ENCODE results near the gene NPR3. TPM values are rescaled to one million over a fixed set of nuclear protein-coding genes. Genes with fewer than 3 reads are reported as not detected.

NPR3 gene
- total RNA-seq, 1 experiment from 2014 or later = not detected

DNA sequence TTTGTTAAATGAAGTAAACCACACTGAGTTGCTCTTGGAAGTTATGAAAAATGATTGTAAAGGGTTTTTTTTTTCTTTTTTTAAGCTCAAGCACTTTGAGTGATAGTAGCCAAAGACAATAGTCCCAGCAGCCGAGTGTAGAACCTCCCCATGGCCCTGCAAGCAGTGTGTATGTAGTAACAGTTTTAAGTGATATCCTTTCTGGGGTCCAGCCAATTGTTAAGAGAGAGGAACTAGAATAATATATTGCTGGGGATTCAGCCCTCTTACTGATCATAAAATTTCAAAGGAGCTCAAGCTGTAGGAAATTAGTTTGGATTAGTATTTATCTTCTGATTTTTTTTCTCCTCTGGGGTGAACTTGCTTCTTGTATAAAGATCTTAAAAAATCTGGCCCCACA, 43.2 kb downstream of the NPR3 start:
- H3T11ph ChIP-seq (ENCODE audit: low read length) = no peak overlapping the region
- H3K79me2 ChIP-seq (ENCODE audit: insufficient read depth, low read length) = no peaks in the 10 kb centered on the region
- H2BK5ac ChIP-seq (ENCODE audit: insufficient read length, low read length) = no peak overlapping the region
- H3K27ac ChIP-seq (ENCODE audit: insufficient read length, low read depth, low read length) = no peak overlapping the region
- DNase-seq = no peak
- no peak overlapping the region for H3K4ac ChIP-seq (ENCODE audit: low read depth, low read length)
- H3K4me2 ChIP-seq (ENCODE audit: insufficient read depth, insufficient read length, low read length) = no peak overlapping the region
- H2BK15ac ChIP-seq (ENCODE audit: low read depth, low read length) = no peak overlapping the region
- no peak overlapping the region for H4K91ac ChIP-seq (ENCODE audit: insufficient read length, low read depth, low read length)
- no peaks in the 10 kb centered on the region for H3K23me2 ChIP-seq (ENCODE audit: insufficient read length, low read depth, low read length, poor library complexity, severe bottlenecking)
- H3K27me3 ChIP-seq (ENCODE audit: insufficient read depth, low read length) = no peaks in the 10 kb centered on the region
- no peak overlapping the region for H3K18ac ChIP-seq (ENCODE audit: insufficient read length, low read depth, low read length)
- H3K9me3 ChIP-seq (ENCODE audit: control insufficient read depth, low read depth, low read length) = no peaks in the 10 kb centered on the region
- no peak for TF ChIP-seq CTCF (conservative IDR thresholded peaks at IDR 0.05)
- H2AK5ac ChIP-seq (ENCODE audit: insufficient read length, low read length) = no peak overlapping the region
- no peak overlapping the region for H4K5ac ChIP-seq (ENCODE audit: insufficient read length, low read depth, low read length)
- Mint-ChIP-seq H3K4me3 (no peak overlapping the region), H3K4me1 (0 out of 4 replicates have a peak, but pooled peaks cover 0 to 3% of the 10 kb centered on the region in 2 experiments), H3K27me3 (ENCODE audit: low read depth) (peaks cover 2% of the 10 kb centered on the region; the same call in 1 of the 2 replicates), H3K27ac (no peak overlapping the region), H3K36me3 (ENCODE audit: insufficient read depth in 1 of 3, low read depth in 3 of 3) (no peaks in the 10 kb centered on the region; a peak in 2 of 7 replicates), H3K9me3 (peaks cover 10 to 11% of the 10 kb centered on the region in 2 experiments; a peak in 4 of 5 replicates)
- no peak overlapping the region for H2BK120ac ChIP-seq (ENCODE audit: low read depth, low read length, poor library complexity, severe bottlenecking)
- no peak overlapping the region for H2AFZ ChIP-seq (ENCODE audit: low read length)
- H2BK12ac ChIP-seq (ENCODE audit: insufficient read length, low read depth, low read length) = no peak overlapping the region
- no peak overlapping the region for H3K9ac ChIP-seq (ENCODE audit: extremely low read depth, insufficient read length, low read length)
- no CpG with 5 or more reads among the region's 1 CpG for WGBS (ENCODE audit: extremely low coverage, insufficient read length, low lambda C conversion rate)
- no peaks in the 10 kb centered on the region for H3K4me1 ChIP-seq (ENCODE audit: insufficient read depth, low read length)
- no peak overlapping the region for H2BK20ac ChIP-seq (ENCODE audit: low read depth, low read length, poor library complexity, severe bottlenecking)
- no peaks in the 10 kb centered on the region for H3K79me1 ChIP-seq (ENCODE audit: insufficient read depth, low read depth, low read length, poor library complexity, severe bottlenecking)
- no peaks in the 10 kb centered on the region for H4K20me1 ChIP-seq (ENCODE audit: control insufficient read depth, insufficient read depth, insufficient read length)
- no peak overlapping the region for H3K14ac ChIP-seq (ENCODE audit: insufficient read depth, low read length)
- no peak overlapping the region for H3K56ac ChIP-seq (ENCODE audit: insufficient read length, low read depth, low read length)
- no peak overlapping the region for H4K8ac ChIP-seq (replicated peaks; ENCODE audit: insufficient read length, low read depth, low read length)
- no peak overlapping the region for H3K23ac ChIP-seq (ENCODE audit: insufficient read length, low read depth, low read length)

Data from H9 (cell line).